Stimulated activated CD8-positive, alpha-beta memory T cell treated with anti-CD3 and anti-CD28 coated beads, Interleukin-15, amount 100 ng/mL, for 24 hours (primary cell): Measurements from ENCODE around the gene MERTK.
"Not testable (repeated sequence)": the region's sequence is repeated elsewhere in the genome, so short reads cannot be mapped to it uniquely, and the experiment has no call there.

Experiments used
- DNase-seq: peaks from one replicate; pipeline ENCODE4 v3.0.0-alpha.2; 2020; ENCODE audit warnings: low read depth

MERTK gene

GRCh38 chr2:112047537-112048235, 149.3 kb downstream of the MERTK start:
- DNase-seq: no peak

GRCh38 chr2:112048236-112048592, 149.8 kb downstream of the MERTK start:
- no peak for DNase-seq

- no peak for DNase-seq
These were observed 150.5 kb downstream of the MERTK start for GRCh38 chr2:112048887-112049286.

DNA sequence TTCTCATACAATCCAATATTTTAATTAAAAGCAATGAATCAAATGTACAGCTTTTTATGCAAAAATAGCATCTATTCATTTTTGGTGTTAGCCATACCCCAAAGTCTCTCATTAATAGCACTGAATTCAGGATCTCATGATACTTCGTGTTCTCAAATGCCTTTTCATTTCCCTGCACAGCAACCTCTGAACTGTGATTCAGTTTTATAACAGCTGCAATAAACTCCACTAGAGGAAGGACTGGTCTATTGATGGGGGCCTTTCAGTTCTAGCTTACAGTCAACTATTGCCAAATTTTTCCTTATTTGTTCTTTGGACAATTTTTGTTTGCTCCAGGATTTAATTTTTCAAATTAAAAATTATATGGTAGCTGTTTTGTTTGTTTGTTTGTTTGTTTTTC, 151.9 kb downstream of the MERTK start:
- DNase-seq: no peak

DNA sequence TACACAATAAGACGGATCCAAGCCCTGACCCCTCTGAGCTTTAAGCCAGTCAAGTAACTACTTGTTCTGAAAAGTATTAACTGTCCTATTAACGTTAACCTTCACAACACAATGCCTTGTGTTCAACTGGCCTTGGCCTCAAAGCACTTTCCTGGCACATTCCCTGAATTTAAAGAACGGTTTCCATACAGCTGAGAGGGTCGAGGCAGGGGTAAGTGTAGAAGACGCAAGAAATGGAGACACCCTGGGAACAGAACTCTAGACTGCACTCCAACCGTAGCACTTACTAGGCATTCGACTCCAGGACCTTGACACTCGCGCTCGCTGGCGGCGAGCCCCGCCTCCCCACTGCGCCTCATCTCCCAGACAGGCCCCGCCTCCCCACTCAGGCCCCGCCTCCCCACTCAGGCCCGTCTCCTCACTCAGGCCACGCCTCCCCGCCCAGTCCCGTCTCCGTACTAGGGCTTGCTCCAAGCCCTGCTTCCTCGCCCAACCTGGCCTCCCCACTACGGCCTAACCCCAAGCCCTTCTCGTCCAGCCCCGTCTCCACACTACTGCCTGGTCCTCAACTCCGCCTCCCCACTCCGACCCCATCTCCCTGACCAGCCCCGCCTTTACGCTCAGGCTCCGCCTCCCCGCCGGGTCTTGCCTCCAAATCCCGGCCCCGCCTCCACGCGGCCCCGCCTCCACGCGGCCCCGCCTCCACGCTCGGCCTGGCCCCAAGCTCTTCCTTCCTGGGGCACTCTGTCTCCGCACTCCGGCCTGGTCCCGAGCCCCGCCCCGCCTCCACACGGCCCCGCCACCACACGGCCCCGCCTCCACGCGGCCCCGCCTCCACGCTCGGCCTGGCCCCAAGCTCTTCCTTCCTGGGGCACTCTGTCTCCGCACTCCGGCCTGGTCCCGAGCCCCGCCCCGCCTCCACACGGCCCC, 155.8 kb downstream of the MERTK start:
- peak; percentile 95 for DNase-seq

- peak; percentile 88 for DNase-seq
These were observed 156.7 kb downstream of the MERTK start, which contains the start of gene TMEM87B for GRCh38 chr2:112054847-112055729. Gene TMEM87B, plus strand, starts transcription at chr2:112055269. Its CDS starts 323 bp downstream, at chr2:112055592.

GRCh38 chr2:112055730-112056625, 157.6 kb downstream of the MERTK start:
- DNase-seq: no peak

GRCh38 chr2:112056626-112056987, 158.2 kb downstream of the MERTK start:
- DNase-seq: no peak

DNA sequence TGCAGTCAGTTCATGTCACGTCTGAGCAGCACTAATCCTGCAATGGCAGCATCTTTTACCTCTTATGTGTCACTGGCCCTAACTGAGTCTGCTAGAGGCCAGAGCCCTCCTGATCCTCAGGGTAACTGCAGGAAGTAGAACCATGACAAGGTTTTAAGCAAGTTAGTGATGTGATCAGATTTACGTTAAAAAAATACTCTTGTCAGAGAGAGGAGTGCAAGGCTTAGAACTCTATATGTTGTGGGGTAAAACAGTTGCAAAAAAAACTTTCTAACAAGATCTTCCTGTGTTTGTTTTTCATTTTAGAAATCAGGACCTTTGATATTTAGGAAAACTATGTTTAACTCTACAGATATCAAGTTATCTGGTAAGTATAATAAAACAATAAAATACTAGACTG, 161.3 kb downstream of the MERTK start:
- DNase-seq: no peak

DNA sequence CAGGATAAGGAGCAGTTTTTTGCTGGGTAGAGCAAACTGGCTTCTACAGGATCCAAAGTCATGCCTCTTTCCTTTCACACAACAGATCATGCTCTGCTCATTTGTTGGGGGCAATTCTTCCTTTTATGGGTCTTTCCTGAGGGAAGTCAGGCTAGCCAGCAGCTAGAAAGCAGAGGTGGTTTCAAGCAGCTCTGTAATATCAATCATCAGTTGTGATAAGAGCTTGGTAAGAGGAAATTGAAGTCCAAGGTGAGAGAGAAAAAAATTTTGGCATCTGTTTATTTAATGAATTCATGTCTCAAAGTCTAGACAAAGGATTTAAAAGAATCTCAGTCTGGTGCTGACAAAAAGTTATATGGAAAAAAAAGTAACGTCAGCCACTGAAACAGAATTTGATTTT, 162.9 kb downstream of the MERTK start:
- no peak for DNase-seq

DNA sequence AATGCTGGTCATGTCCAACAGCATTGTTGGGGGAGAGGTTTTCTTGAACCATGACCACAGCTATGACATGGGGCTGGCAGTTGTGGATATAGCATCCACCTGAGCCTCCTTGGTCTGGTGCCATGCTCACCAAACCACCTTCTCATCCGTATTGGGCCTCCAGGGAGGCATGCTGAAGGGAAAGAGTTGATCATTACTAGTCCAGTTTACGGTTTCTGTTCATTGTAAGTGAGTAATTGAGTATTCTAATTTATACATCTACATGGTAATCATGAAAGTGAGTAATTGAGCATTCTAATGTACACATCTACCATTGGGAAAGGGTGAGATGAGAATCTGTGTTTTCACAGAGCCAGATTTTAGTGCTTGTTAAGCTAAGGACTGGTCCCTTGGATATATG, 163.4 kb downstream of the MERTK start:
- DNase-seq: no peak

DNA sequence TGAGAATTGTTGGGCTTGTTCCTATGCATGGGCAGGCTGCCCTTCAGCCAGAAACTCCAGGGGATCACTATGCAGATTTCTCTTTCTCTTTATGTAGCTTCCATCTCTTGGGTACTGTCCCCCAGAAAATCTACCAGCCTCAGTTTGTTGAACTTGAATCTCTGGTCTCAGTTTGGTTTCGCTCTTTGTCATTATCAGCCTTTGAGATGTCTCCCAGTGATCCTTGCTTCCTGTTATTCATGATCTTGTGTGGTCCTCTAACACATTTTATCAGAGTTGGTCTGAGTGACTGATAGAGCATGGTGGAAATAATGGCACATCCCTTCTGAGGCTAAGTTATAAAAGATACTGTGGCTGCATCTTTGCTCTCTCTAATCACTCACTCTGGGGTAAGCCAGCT, 164.5 kb downstream of the MERTK start:
- no peak for DNase-seq

- DNase-seq: no peak
These were observed 167.1 kb downstream of the MERTK start for GRCh38 chr2:112065486-112065885.

DNA sequence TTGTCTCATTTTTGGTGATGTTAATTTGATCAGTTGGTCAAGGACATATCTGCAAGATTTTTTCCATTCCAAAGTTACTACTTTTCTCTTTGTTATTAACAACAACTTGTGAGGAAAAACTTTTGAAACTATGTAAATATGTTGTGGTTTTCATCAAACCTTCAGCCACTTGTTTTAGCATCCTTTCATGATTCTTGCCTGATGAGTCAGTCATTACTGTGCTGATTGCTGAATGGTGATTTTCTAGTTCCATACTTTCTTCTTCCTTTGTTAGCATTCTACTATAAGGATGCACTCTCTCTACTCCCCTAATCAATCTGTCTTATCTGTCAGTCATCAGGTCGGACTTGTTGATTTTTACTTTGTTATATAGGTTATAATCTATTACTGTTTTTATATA, 167.6 kb downstream of the MERTK start:
- no peak for DNase-seq

DNA sequence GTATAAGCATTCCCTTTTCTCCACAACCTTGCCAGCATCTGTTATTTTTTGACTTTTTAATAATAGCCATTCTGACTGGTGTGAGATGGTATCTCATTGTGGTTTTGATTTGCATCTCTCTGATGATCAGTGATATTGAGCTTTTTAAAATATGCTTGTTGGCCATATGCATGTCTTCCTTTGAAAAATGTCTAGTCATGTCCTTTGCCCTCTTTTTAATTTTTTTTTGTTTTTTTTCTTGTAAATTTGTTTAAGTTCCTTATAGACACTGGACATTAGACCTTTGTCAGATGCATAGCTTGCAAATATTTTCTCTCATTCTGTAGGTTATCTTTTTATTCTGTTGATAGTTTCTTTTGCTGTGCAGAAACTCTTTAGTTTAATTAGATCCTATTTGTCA, 171.4 kb downstream of the MERTK start:
- DNase-seq: not testable (repeated sequence)

GRCh38 chr2:112073875-112074274, 175.5 kb downstream of the MERTK start:
- no peak for DNase-seq

DNA sequence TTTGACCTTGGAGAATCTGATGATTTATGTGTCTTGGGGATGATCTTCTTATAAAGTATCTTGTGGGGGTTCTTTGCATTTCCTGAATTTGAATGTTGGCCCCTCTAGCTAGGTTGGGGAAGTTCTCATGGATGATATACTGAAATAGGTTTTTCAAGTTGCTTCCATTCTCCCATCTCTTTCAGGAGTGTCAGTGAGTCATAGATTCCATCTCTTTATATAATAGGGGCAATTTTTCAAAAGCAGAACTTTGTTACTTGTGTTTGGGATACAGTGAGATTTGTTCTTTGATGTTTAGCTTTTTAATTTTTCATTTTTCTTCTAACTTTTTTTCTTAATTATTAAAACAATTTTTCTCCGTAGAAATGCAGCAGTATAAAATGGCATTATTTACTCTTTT, 176.1 kb downstream of the MERTK start:
- DNase-seq: no peak

DNA sequence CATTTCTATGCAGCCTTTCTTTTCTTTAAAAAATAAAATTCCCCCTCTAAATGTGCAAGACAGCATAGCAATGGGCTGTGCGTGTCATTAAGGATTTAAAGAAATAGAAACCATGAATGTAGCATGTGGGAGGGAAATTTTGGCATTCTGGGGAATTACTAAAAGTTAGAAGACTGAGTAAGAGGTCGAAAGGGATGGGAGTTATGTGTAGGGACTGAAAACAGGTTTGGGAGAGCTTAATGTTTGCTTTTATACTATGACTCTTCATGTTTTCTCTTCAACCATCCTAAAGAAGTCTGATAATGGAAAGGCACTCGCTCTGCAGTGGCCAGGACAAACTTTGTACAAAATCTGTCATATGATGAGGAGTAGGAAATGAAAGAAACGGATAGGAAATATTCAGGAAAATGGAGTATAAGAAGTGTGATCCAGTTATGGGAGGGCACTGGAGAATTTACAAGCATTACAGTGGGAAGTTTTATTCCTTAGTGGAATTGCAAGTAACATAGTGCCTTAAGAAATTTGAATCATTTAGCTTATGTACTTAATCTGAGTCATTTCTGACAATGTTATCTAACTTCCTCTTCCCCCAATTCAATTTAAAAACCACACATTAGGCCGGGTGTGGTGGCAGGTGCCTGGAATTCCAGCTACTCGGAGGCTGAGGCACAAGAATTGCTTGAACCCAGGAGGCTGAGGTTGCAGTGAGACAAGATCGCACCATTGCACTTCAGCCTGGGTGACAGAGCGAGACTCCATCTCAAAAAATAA, 177.3 kb downstream of the MERTK start:
- no peak for DNase-seq

DNA sequence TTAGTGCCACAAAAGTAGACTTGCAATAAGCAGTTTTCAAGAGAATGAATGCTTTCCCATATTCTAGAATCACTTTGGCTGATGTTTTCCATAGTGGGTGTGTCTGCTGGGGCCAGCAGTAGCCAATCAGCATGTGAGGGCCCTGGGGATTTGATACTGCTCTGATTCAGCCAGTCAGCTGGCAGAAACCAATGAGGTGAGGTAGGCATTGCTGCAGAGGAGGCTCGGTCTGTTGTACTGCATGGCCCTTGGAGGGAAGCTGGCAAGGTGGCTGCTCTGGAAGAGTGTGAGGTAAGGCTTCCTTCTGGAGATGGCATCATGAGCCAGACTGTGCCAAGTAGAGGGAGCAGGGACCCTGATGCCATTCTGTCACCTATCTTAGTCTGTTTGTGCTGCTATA, 179.4 kb downstream of the MERTK start:
- DNase-seq: no peak
